Peyer's patch (tissue), 4 donors: ENCODE measurements around the gene ZNF618.

Experiments
- POLR2A ChIP-seq, 2 donors: fragments of 450-650 bp; IDR thresholded peaks; one replicate each; pipeline ENCODE4 v1.5.1; 2017; ENCODE audit warnings: antibody characterized with exemption in 2 of 2, mild to moderate bottlenecking in 2 of 2, moderate library complexity in 2 of 2
- TF ChIP-seq, protein P1 (sequence below), 6 experiments: fragments of 450-650 bp in 4 of 6; fragments of 200-600 bp in 2 of 6; sonication (generic) in 1 of 6; IDR thresholded peaks; one replicate each; pipeline ENCODE4 v1.5.1; 2017 to 2019; ENCODE audit warnings: antibody characterized with exemption in 6 of 6, mild to moderate bottlenecking in 3 of 6, moderate library complexity in 1 of 6

GRCh38 chr9:113986931-113987330 is 110.8 kb downstream of the ZNF618 start:
- TF ChIP-seq, protein P1, sequence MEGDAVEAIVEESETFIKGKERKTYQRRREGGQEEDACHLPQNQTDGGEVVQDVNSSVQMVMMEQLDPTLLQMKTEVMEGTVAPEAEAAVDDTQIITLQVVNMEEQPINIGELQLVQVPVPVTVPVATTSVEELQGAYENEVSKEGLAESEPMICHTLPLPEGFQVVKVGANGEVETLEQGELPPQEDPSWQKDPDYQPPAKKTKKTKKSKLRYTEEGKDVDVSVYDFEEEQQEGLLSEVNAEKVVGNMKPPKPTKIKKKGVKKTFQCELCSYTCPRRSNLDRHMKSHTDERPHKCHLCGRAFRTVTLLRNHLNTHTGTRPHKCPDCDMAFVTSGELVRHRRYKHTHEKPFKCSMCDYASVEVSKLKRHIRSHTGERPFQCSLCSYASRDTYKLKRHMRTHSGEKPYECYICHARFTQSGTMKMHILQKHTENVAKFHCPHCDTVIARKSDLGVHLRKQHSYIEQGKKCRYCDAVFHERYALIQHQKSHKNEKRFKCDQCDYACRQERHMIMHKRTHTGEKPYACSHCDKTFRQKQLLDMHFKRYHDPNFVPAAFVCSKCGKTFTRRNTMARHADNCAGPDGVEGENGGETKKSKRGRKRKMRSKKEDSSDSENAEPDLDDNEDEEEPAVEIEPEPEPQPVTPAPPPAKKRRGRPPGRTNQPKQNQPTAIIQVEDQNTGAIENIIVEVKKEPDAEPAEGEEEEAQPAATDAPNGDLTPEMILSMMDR (IDR thresholded peaks at IDR 0.05) = no peak
- no peak for TF ChIP-seq POLR2A (IDR thresholded peaks at IDR 0.05)
